ENCODE data around the gene CST11. TPM values are rescaled to one million over a fixed set of nuclear protein-coding genes. Genes with fewer than 3 reads are reported as not detected.

CST11 gene
- total and polyA plus RNA-seq, 10 of the 15 experiments (the other 5 are each of a cell fraction or from before 2014, with no cell fraction given): 0.33 TPM; not detected in 9

- TF ChIP-seq, protein P1, sequence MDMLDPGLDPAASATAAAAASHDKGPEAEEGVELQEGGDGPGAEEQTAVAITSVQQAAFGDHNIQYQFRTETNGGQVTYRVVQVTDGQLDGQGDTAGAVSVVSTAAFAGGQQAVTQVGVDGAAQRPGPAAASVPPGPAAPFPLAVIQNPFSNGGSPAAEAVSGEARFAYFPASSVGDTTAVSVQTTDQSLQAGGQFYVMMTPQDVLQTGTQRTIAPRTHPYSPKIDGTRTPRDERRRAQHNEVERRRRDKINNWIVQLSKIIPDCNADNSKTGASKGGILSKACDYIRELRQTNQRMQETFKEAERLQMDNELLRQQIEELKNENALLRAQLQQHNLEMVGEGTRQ (IDR thresholded peaks at IDR 0.05; ENCODE audit: borderline replicate concordance, low read depth, low read length): no peak
- TF ChIP-seq CHD2 (IDR thresholded peaks at IDR 0.05; ENCODE audit: borderline replicate concordance, low read depth, low read length): no peak
- no peak for TF ChIP-seq SMARCA5 (IDR thresholded peaks at IDR 0.05)
- no peak for TF ChIP-seq ZNF274 (IDR thresholded peaks at IDR 0.05; ENCODE audit: insufficient read depth, insufficient read length)
- no peak for TF ChIP-seq RBBP5 (conservative IDR thresholded peaks at IDR 0.05)
These were observed 37.1 kb downstream of the CST11 start (continued) for GRCh38 chr20:23415555-23415954.

- H3K79me2 ChIP-seq (ENCODE audit: control insufficient read depth, insufficient read depth, low read length): peaks cover 70% of the 10 kb centered on the region
- ChIA-PET CTCF (interaction anchor here (1.2 to 9.4 kb wide), 3 partner anchors 11 to 65 kb away, joined by 3 to 56 read pairs (median 3); partner anchors contain the start of gene NXT1), RAD21 (ENCODE audit: unreplicated experiment) (no interaction called here), SMC1A (ENCODE audit: uncharacterized antibody, unreplicated experiment) (interaction anchor here (1.0 to 2.0 kb wide), 4 partner anchors 11 to 55 kb away, joined by 3 to 4 read pairs (median 3); no protein-coding TSS in a partner anchor), POLR2A (interaction anchor here (0.6 kb wide), 1 partner anchor 22 kb away, joined by 3 read pairs; no protein-coding TSS in a partner anchor)
- BruUV-seq (replicated peaks): no TSS peak
- H3K36me3 ChIP-seq (ENCODE audit: control insufficient read depth in 2 of 2, insufficient read depth in 2 of 2, low read length in 1 of 2): no peaks in the 10 kb centered on the region
- no peak overlapping the region for H2AFZ ChIP-seq (ENCODE audit: control insufficient read depth, low read depth, low read length)
- no peaks in the 10 kb centered on the region for H3K27me3 ChIP-seq (replicated peaks in 1 of 2; ENCODE audit: control insufficient read depth in 2 of 2, insufficient read depth in 2 of 2, low read length in 1 of 2)
- no peaks in the 10 kb centered on the region for H3K9me3 ChIP-seq (replicated peaks; ENCODE audit: control insufficient read depth, insufficient read depth, low read length)
- WGBS (ENCODE audit: insufficient coverage, insufficient replicate concordance, low lambda C conversion rate, missing lambda C conversion rate): 100% methylated on average over 1 of the region's 1 CpG
- H3K4me3 ChIP-seq: no peak overlapping the region
- H3K27ac ChIP-seq (ENCODE audit: control insufficient read depth, insufficient read depth): no peak overlapping the region
- in situ Hi-C loops (cut with MboI) (loop anchor here (10.0 kb wide), 1 partner anchor 60 kb away; no protein-coding TSS in a partner anchor), intact Hi-C loops (cut with micrococcal nuclease; ENCODE audit: unreplicated experiment) (no loop called here)
- no peak for FAIRE-seq
- H3K4me2 ChIP-seq (ENCODE audit: control insufficient read depth, insufficient read depth): no peak overlapping the region
- peaks cover 15% of the 10 kb centered on the region for H3K4me1 ChIP-seq (ENCODE audit: control insufficient read depth, insufficient read depth, low read length)
- no peak for ATAC-seq
- no peak overlapping the region for H3K9ac ChIP-seq (ENCODE audit: control insufficient read depth, insufficient read depth, low read length)
- H4K20me1 ChIP-seq (ENCODE audit: control insufficient read depth, insufficient read depth): no peaks in the 10 kb centered on the region
- DNase-seq (ENCODE audit: low read depth, low spot score): no peak
- TF ChIP-seq SMAD1 (IDR thresholded peaks at IDR 0.05; ENCODE audit: low read depth, partially characterized antibody): no peak
- no peak for TF ChIP-seq MEF2B (IDR thresholded peaks at IDR 0.05; ENCODE audit: partially characterized antibody, poor library complexity, severe bottlenecking)
- no peak for TF ChIP-seq ATF3 (IDR thresholded peaks at IDR 0.05; ENCODE audit: borderline replicate concordance, extremely low read depth, low read depth, low read length)
- TF ChIP-seq RCOR1 (conservative IDR thresholded peaks at IDR 0.05; ENCODE audit: low read depth, low read length): no peak
- no peak for TF ChIP-seq TCF7 (IDR thresholded peaks at IDR 0.05; ENCODE audit: borderline replicate concordance)
- no peak for TF ChIP-seq HCFC1 (IDR thresholded peaks at IDR 0.05; ENCODE audit: low read length)
- TF ChIP-seq, protein P2, sequence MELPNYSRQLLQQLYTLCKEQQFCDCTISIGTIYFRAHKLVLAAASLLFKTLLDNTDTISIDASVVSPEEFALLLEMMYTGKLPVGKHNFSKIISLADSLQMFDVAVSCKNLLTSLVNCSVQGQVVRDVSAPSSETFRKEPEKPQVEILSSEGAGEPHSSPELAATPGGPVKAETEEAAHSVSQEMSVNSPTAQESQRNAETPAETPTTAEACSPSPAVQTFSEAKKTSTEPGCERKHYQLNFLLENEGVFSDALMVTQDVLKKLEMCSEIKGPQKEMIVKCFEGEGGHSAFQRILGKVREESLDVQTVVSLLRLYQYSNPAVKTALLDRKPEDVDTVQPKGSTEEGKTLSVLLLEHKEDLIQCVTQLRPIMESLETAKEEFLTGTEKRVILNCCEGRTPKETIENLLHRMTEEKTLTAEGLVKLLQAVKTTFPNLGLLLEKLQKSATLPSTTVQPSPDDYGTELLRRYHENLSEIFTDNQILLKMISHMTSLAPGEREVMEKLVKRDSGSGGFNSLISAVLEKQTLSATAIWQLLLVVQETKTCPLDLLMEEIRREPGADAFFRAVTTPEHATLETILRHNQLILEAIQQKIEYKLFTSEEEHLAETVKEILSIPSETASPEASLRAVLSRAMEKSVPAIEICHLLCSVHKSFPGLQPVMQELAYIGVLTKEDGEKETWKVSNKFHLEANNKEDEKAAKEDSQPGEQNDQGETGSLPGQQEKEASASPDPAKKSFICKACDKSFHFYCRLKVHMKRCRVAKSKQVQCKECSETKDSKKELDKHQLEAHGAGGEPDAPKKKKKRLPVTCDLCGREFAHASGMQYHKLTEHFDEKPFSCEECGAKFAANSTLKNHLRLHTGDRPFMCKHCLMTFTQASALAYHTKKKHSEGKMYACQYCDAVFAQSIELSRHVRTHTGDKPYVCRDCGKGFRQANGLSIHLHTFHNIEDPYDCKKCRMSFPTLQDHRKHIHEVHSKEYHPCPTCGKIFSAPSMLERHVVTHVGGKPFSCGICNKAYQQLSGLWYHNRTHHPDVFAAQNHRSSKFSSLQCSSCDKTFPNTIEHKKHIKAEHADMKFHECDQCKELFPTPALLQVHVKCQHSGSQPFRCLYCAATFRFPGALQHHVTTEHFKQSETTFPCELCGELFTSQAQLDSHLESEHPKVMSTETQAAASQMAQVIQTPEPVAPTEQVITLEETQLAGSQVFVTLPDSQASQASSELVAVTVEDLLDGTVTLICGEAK (IDR thresholded peaks at IDR 0.05; ENCODE audit: borderline replicate concordance): no peak
- TF ChIP-seq KAT2A (conservative IDR thresholded peaks at IDR 0.05; ENCODE audit: control insufficient read depth, low read depth, low read length): no peak
- TF ChIP-seq MTA2 (IDR thresholded peaks at IDR 0.05; ENCODE audit: low read depth): no peak
- no peak for TF ChIP-seq CBX3 (IDR thresholded peaks at IDR 0.05; ENCODE audit: borderline replicate concordance, low read depth)
- TF ChIP-seq NR2F1 (conservative IDR thresholded peaks at IDR 0.05): no peak
These were observed 38.0 kb downstream of the CST11 start for GRCh38 chr20:23414526-23415188.
